HG03520 (cell line): Measurements from ENCODE around the gene CWC27.
"Not testable (repeated sequence)": the region's sequence is repeated elsewhere in the genome, so short reads cannot be mapped to it uniquely, and the experiment has no call there.

Source experiments
- ATAC-seq: cut with Tn5 transposase; IDR thresholded peaks from one replicate; pipeline ENCODE4 v1.9.1; 2021; ENCODE audit warnings: mild to moderate bottlenecking, moderate library complexity; ENCODE audit not compliant: unreplicated experiment

Gene CWC27

DNA sequence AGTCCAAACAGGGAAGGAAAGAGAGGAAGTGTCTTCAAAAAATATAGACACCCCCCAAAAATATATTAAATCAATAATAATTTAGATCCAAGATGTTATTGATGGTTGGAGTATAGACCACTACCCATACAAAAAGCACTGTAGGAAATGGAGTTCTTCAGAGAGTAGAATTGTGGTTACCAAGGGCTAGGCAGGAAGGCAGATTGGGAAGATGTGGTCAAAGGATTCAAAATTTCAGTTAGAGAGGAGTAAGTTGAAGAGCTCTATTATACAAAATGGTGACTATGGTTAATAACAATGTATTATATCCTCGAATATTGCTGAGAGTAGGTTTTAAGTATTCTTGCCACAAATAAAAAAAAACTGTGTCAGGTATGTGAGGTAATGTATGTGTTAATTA lies 149.4 kb downstream of the CWC27 start:
- ATAC-seq = no peak

GRCh38 chr5:64921386-64921785 lies 152.7 kb downstream of the CWC27 start:
- ATAC-seq = no peak

DNA sequence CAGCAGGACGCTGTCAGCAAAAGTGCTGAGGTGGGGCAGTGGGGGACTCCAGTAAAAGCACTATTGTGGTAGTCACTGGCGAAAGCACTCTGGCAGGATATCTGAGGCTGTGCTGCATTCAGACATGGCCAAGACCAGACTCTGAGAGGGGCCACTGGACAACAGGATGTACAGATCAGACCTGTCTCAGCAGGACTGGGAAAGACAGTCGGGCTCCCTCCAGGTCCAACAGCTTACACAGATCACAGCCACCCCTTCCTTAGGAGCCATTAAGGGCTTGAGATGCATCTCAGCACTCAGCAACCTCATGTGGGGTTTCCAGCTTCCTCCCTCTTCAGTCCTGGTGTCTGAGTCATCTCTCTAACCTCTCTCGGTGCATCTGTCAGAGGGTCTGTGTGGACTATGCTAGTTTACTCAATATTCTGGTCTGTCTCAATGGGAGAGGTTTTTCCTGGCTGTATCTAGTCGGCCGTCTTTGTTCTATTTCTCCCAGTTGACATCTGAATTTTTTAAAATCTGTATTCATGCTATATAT lies 154.5 kb downstream of the CWC27 start:
- ATAC-seq = no peak

DNA sequence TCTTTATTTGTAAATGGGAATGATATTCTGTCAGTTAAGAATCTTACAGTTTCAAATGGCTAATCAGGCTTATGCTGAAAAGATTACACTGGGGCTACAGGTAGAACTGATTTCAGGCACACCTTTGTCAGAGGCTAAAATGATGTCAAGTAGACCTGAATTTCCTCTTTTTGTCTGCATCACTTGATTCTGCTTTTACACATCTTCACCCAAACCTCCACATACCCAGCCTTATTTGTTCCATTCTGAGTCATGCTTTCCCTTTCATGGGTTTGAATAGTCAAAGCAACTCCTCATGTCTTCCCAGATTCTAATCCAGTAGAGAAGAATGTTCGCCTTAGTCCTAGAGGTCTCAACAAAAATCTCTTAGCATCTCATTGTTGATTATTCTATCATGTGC lies 156.4 kb downstream of the CWC27 start:
- ATAC-seq = no peak

GRCh38 chr5:64929833-64930232 lies 161.1 kb downstream of the CWC27 start:
- no peak for ATAC-seq

GRCh38 chr5:64930672-64931318 lies 162.1 kb downstream of the CWC27 start:
- no peak for ATAC-seq

DNA sequence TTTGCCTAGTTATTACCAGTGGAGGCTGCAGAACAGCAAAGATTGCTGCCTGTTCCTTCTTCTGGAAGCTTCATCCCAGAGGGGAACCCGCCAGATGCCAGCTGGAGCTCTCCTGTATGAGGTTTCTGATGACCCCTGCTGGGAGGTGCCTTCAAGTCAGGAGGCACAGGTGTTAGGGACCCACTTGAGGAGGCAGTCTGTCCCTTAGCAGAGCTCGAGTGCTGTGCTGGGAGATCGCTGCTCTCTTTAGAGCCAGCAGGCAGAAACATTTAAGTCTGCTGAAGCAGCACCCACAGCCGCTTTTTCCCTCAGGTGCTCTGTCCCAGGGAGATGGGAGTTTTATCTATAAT lies 170.7 kb downstream of the CWC27 start:
- not testable (repeated sequence) for ATAC-seq

DNA sequence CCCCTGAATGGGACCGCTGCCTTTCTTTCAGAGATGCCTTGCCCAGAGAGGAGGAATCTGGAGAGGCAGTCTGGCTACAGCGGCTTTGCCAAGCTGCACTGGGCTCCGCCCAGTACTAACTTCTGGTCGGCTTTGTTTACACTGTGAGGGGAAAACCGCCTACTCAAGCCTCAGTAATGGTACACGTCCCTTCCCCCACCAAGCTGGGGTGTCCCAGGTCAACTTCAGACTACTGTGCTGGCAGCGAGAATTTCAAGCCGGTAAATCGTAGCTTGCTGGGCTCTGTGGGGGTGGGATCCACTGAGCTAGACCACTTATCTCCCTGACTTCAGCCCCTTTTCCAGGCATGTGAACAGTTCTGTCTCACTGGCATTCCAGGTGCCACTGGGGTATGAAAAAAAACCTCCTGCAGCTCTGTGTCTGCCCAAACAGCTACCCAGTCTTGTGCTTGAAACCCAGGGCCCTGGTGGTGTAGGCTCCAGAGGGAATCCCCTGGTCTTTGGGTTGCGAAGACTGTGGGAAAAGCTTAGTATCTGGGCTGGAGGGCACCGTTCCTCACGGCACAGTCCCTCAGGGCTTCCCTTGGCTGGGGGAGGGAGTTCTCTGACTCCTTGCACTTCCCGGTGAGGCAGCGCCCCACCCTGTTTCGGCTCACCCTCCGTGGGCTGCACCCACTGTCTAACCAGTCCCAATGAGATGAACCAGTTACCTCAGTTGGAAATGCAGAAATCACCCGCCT lies 171.2 kb downstream of the CWC27 start:
- ATAC-seq = no peak

GRCh38 chr5:64942460-64942859 lies 173.7 kb downstream of the CWC27 start:
- ATAC-seq = no peak

GRCh38 chr5:64944868-64945267 lies 176.1 kb downstream of the CWC27 start:
- no peak for ATAC-seq

DNA sequence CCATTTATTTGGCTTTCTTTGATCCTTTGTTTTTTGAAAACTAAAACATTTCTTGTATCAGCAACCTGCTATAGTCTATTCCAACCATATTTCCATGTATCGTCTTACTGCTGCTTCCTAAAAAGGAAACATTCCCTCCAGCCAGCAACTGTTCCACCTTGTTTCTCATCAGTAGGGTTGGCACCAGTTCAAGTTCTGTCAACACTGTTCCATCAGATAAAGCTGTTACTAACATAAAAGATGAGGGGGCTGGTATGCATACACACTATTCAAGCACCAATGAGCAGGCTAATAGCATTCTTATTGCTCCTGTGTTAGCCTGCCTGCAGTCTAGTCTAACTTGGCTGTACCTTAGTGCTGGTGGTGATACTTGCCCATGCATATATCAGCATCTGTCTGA lies 178.3 kb downstream of the CWC27 start:
- ATAC-seq = no peak

GRCh38 chr5:64947801-64948200 lies 179.1 kb downstream of the CWC27 start:
- no peak for ATAC-seq

- ATAC-seq = no peak
Measured at GRCh38 chr5:64949331-64949730, 180.6 kb downstream of the CWC27 start.

GRCh38 chr5:64952951-64953673 lies 184.4 kb downstream of the CWC27 start:
- ATAC-seq = no peak

GRCh38 chr5:64954518-64954917 lies 185.8 kb downstream of the CWC27 start:
- ATAC-seq = no peak

DNA sequence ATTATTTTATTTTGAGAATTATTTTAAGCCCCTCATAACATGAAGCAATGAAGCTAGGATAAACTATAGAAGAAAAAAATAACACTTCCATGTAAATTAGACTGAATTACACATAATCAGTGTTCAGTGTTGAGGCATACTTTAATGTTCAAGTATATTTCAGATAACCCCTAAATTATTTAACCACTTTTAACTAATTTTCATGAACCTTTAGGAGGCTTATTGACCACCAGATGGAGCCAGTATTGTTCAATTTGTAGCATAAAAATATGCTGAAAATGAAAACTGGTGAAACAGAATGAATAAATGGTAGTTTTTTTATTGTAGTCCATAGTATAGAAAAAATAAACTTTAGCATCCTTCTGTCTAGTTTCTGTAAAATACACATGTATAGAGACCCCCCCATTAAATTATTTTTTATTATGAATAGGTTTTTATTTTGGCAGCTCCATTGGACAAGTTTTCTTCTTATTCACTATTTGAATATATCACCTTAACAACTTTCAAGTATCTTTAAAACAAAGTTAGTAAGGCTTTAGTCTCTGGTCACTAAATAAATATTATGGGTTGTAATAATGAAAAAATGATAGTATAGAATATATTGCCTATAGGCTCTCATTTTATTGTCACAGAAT lies 190.1 kb downstream of the CWC27 start:
- ATAC-seq = no peak

- ATAC-seq = no peak
Measured at GRCh38 chr5:64963278-64963677, 194.5 kb downstream of the CWC27 start.

DNA sequence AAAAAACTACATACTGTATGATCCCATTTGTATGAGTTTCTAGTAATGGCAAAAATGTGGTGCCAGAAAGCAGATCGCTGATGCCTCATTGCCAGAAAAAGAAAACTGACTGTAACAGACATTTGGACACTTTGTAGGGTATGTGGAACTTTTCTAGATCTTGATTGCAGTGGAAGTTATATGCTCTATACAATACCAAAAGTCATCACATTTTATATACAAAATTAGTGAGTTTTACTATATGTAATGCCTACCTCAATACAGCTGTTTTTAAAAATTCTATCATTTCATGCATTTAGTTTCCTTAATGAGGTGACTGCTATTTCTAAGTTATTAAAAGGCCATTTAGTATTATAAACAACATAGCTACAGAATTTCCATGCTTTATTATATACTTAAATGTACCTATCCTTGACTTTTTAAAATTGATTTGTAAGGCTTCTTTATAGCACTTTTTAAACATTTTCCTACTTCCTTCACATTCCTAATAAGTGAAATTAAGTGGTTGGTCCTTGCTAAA lies 199.9 kb downstream of the CWC27 start:
- ATAC-seq = no peak

- no peak for ATAC-seq
Measured at GRCh38 chr5:64969578-64969977, 200.8 kb downstream of the CWC27 start.

DNA sequence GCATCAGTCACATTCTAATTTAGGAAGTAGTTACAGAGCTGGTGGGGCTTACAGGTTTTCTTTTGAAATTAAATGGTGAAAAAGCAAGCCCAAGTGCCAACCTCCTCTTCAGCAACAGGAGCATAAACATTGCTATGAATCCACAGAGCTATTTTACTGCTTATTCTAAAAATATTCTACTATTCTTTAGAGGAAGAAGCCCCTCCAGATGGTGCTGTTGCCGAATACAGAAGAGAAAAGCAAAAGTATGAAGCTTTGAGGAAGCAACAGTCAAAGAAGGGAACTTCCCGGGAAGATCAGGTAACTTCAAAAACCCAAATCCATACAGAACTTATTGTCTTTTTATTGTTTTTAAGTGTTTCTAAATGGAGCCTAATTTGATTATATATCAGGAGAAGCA lies 202.8 kb downstream of the CWC27 start:
- ATAC-seq = no peak

GRCh38 chr5:64971990-64972389 lies 203.3 kb downstream of the CWC27 start:
- no peak for ATAC-seq
